Measurements from ENCODE around the gene C1QL2. TPM values are rescaled to one million over a fixed set of nuclear protein-coding genes. Genes with fewer than 3 reads are reported as not detected.

Gene C1QL2
- total RNA-seq, 1 experiment from 2014 or later: not detected

GRCh38 chr2:119112770-119113488 lies 45.6 kb downstream of the C1QL2 start:
- Histone ChIP-seq H3K9me3 (ENCODE audit: control insufficient read depth in 1 of 2, insufficient read depth in 1 of 2, low read depth in 1 of 2, low read length in 2 of 2) (peaks cover 0 to 19% of the 10 kb centered on the region in 2 experiments; a peak in 1 of 4 replicates), H3K9ac (ENCODE audit: low read length) (no peak overlapping the region), H3K4me2 (ENCODE audit: low read length) (no peak overlapping the region), H3K79me2 (ENCODE audit: insufficient read depth, low read length) (no peaks in the 10 kb centered on the region), H3K27me3 (ENCODE audit: insufficient read depth, low read length) (no peaks in the 10 kb centered on the region), H2AFZ (ENCODE audit: low read depth, low read length, poor library complexity, severe bottlenecking) (no peak overlapping the region), H3K27ac (ENCODE audit: low read depth, low read length) (no peak overlapping the region), H3K4me3 (replicated peaks in 1 of 2; ENCODE audit: low read depth in 1 of 2, low read length in 2 of 2) (no peak overlapping the region), H4K20me1 (ENCODE audit: insufficient read depth) (no peaks in the 10 kb centered on the region), H3K36me3 (ENCODE audit: control insufficient read depth in 1 of 2, insufficient read depth in 2 of 2, low read length in 2 of 2) (no peaks in the 10 kb centered on the region), H3K4me1 (ENCODE audit: control insufficient read depth in 1 of 2, insufficient read depth in 2 of 2, low read length in 2 of 2) (peaks cover 0 to 18% of the 10 kb centered on the region in 2 experiments; a peak in 2 of 4 replicates), H3K9me2 (ENCODE audit: insufficient read depth) (no peaks in the 10 kb centered on the region)
- CTCF ChIA-PET: no interaction called here
- intact Hi-C loops (cut with micrococcal nuclease): no loop called here
- BruUV-seq (replicated peaks): no TSS peak
- RAD21 ChIA-PET (ENCODE audit: low non-redundant PET in 1 of 2, low total read pairs in 2 of 2, uncharacterized antibody in 2 of 2, unreplicated experiment in 2 of 2): no interaction called here
- ATAC-seq (no peak), DNase-seq (ENCODE audit: low read depth, low spot score) (no peak)
- TF ChIP-seq POLR2A (IDR thresholded peaks at IDR 0.05; ENCODE audit: borderline replicate concordance, extremely low read depth, insufficient read depth, insufficient read length) (no peak), FOSL1 (IDR thresholded peaks at IDR 0.05; ENCODE audit: low read depth) (no peak), YY1 (IDR thresholded peaks at IDR 0.05; ENCODE audit: extremely low read depth, insufficient replicate concordance, low read depth, low read length) (no peak), RAD21 (IDR thresholded peaks at IDR 0.05; ENCODE audit: low read depth) (no peak), CTCF (IDR thresholded peaks at IDR 0.05 in 2 of 3, conservative IDR thresholded peaks at IDR 0.05 in 1 of 3; ENCODE audit: borderline replicate concordance in 1 of 3, insufficient read depth in 1 of 3, low read depth in 2 of 3, low read length in 2 of 3) (no peak), CBX3 (IDR thresholded peaks at IDR 0.05; ENCODE audit: low read depth) (no peak), MAX (IDR thresholded peaks at IDR 0.05) (no peak), SP1 (IDR thresholded peaks at IDR 0.05; ENCODE audit: low read depth) (no peak), ZNF274 (IDR thresholded peaks at IDR 0.05; ENCODE audit: low read depth, low read length) (no peak), EZH2 (IDR thresholded peaks at IDR 0.05) (no peak), SRF (IDR thresholded peaks at IDR 0.05; ENCODE audit: low read depth) (no peak), TCF7L2 (IDR thresholded peaks at IDR 0.05; ENCODE audit: borderline replicate concordance, extremely low read depth, insufficient read depth, insufficient read length) (no peak), EGR1 (IDR thresholded peaks at IDR 0.05; ENCODE audit: low read depth) (no peak), EZH2phosphoT487 (IDR thresholded peaks at IDR 0.05; ENCODE audit: borderline replicate concordance) (no peak), REST (IDR thresholded peaks at IDR 0.05; ENCODE audit: low read depth) (no peak), ZBTB33 (IDR thresholded peaks at IDR 0.05; ENCODE audit: extremely low read depth, insufficient replicate concordance, low read length) (no peak), ZFX (IDR thresholded peaks at IDR 0.05) (no peak)
- POLR2A ChIA-PET: no interaction called here
